ENCODE data around the gene PITPNM1. TPM values are rescaled to one million over a fixed set of nuclear protein-coding genes. Genes with fewer than 3 reads are reported as not detected.

PITPNM1 gene
- polyA plus RNA-seq, 1 donor (not counting 4 experiments of a cell fraction or from before 2014, with no cell fraction given) = 15.9 TPM

GRCh38 chr11:67520856-67521824 is 16.0 kb upstream of the PITPNM1 start:
- Histone ChIP-seq H2AFZ (ENCODE audit: control insufficient read depth, low read length) (no peak overlapping the region), H3K79me2 (ENCODE audit: control insufficient read depth, insufficient read depth, low read length) (no peaks in the 10 kb centered on the region), H3K36me3 (ENCODE audit: control insufficient read depth in 2 of 2, extremely low read depth in 1 of 2, insufficient read depth in 2 of 2, low read length in 2 of 2) (no peaks in the 10 kb centered on the region), H3K9me1 (ENCODE audit: control insufficient read depth, extremely low read depth, insufficient read depth, low read length) (no peaks in the 10 kb centered on the region), H3K9me3 (ENCODE audit: control insufficient read depth, low read depth, low read length) (no peaks in the 10 kb centered on the region), H3K4me3 (ENCODE audit: control insufficient read depth in 2 of 3, extremely low read depth in 1 of 3, insufficient read depth in 2 of 3, low read depth in 1 of 3, low read length in 3 of 3) (no peak overlapping the region), H4K20me1 (ENCODE audit: control insufficient read depth, extremely low read depth, insufficient read depth, low read length) (no peaks in the 10 kb centered on the region), H3K27ac (ENCODE audit: control insufficient read depth, insufficient read depth, low read length) (no peak overlapping the region), H3K27me3 (ENCODE audit: control insufficient read depth, extremely low read depth, insufficient read depth, low read length) (no peaks in the 10 kb centered on the region), H3K9ac (ENCODE audit: control insufficient read depth, extremely low read depth, insufficient read depth, low read length) (no peak overlapping the region), H3K4me1 (ENCODE audit: control insufficient read depth, extremely low read depth, insufficient read depth, low read length) (no peaks in the 10 kb centered on the region), H3K4me2 (ENCODE audit: control insufficient read depth, extremely low read depth, insufficient read depth, low read depth, low read length) (no peak overlapping the region)
- FAIRE-seq (no peak), DNase-seq (ENCODE audit: low read depth, low spot score) (no peak)
- dilution Hi-C loops (cut with MboI; ENCODE audit: extremely low pct_ligation_motif_present, low sequenced_read_pairs) = no loop called here
- no peak for TF ChIP-seq CTCF (optimal IDR thresholded peaks at IDR 0.05 in 1 of 3, IDR thresholded peaks at IDR 0.05 in 1 of 3, conservative IDR thresholded peaks at IDR 0.05 in 1 of 3; ENCODE audit: extremely low read depth in 1 of 3, insufficient read depth in 2 of 3, low read length in 3 of 3)
- no peak for TF ChIP-seq EZH2 (IDR thresholded peaks at IDR 0.05; ENCODE audit: low read length)

- Histone ChIP-seq H3K79me2 (ENCODE audit: control insufficient read depth, insufficient read depth, low read length) (no peaks in the 10 kb centered on the region), H3K27me3 (ENCODE audit: control insufficient read depth, extremely low read depth, insufficient read depth, low read length) (no peaks in the 10 kb centered on the region), H2AFZ (ENCODE audit: control insufficient read depth, low read length) (no peak overlapping the region), H3K9ac (ENCODE audit: control insufficient read depth, extremely low read depth, insufficient read depth, low read length) (no peak overlapping the region), H3K36me3 (ENCODE audit: control insufficient read depth in 2 of 2, extremely low read depth in 1 of 2, insufficient read depth in 2 of 2, low read length in 2 of 2) (no peaks in the 10 kb centered on the region), H3K27ac (ENCODE audit: control insufficient read depth, insufficient read depth, low read length) (no peak overlapping the region), H3K4me2 (ENCODE audit: control insufficient read depth, extremely low read depth, insufficient read depth, low read depth, low read length) (no peak overlapping the region), H3K4me3 (ENCODE audit: control insufficient read depth in 2 of 3, extremely low read depth in 1 of 3, insufficient read depth in 2 of 3, low read depth in 1 of 3, low read length in 3 of 3) (no peak overlapping the region), H3K9me1 (ENCODE audit: control insufficient read depth, extremely low read depth, insufficient read depth, low read length) (no peaks in the 10 kb centered on the region), H4K20me1 (ENCODE audit: control insufficient read depth, extremely low read depth, insufficient read depth, low read length) (no peaks in the 10 kb centered on the region), H3K4me1 (ENCODE audit: control insufficient read depth, extremely low read depth, insufficient read depth, low read length) (no peaks in the 10 kb centered on the region), H3K9me3 (ENCODE audit: control insufficient read depth, low read depth, low read length) (no peaks in the 10 kb centered on the region)
- TF ChIP-seq CTCF (optimal IDR thresholded peaks at IDR 0.05 in 1 of 3, IDR thresholded peaks at IDR 0.05 in 1 of 3, conservative IDR thresholded peaks at IDR 0.05 in 1 of 3; ENCODE audit: extremely low read depth in 1 of 3, insufficient read depth in 2 of 3, low read length in 3 of 3) (no peak), EZH2 (IDR thresholded peaks at IDR 0.05; ENCODE audit: low read length) (no peak)
- DNase-seq (ENCODE audit: low read depth, low spot score) (no peak), FAIRE-seq (no peak)
- dilution Hi-C loops (cut with MboI; ENCODE audit: extremely low pct_ligation_motif_present, low sequenced_read_pairs) = no loop called here
Measured at GRCh38 chr11:67519726-67520125, 14.6 kb upstream of the PITPNM1 start.
